HAP-1 (cell line): Measurements from ENCODE around the gene CYFIP2.
"Not testable (repeated sequence)": the region's sequence is repeated elsewhere in the genome, so short reads cannot be mapped to it uniquely, and the experiment has no call there.

Experiments used
- DNase-seq, 2 experiments: peaks; one replicate each; pipeline ENCODE4 v3.0.0-alpha.2; 2016 to 2020; ENCODE audit warnings: low spot score in 2 of 2
- H3K27me3 ChIP-seq: fragments of 250-450 bp; sonication (Bioruptor Pico); 2 replicates; pipeline ENCODE4 v1.5.1; 2020; ENCODE audit warnings: low read depth, mild to moderate bottlenecking, moderate library complexity
- H3K36me3 ChIP-seq: fragments of 250-450 bp; sonication (Bioruptor Pico); replicated peaks from 2 replicates; pipeline ENCODE4 v1.5.1; 2020; ENCODE audit warnings: mild to moderate bottlenecking
- H3K4me1 ChIP-seq: fragments of 250-450 bp; sonication (Bioruptor Pico); 2 replicates; pipeline ENCODE4 v1.5.1; 2020; ENCODE audit warnings: mild to moderate bottlenecking
- H3K4me3 ChIP-seq: fragments of 250-450 bp; sonication (Bioruptor Pico); 2 replicates; pipeline ENCODE4 v1.5.1; 2020; ENCODE audit warnings: mild to moderate bottlenecking, moderate library complexity
- H3K9me3 ChIP-seq: fragments of 250-450 bp; sonication (Bioruptor Pico); 2 replicates; pipeline ENCODE4 v1.5.1; 2020; ENCODE audit warnings: mild to moderate bottlenecking, moderate library complexity
- in situ Hi-C: fragments of 300-500 bp; cut with MboI; formaldehyde crosslinking; loops from 3 replicates; pipeline ENCODE4 v1.14.3; 2020; ENCODE audit warnings: low sequenced_read_pairs, inconsistent platforms, mixed read lengths

The CYFIP2 gene

DNA sequence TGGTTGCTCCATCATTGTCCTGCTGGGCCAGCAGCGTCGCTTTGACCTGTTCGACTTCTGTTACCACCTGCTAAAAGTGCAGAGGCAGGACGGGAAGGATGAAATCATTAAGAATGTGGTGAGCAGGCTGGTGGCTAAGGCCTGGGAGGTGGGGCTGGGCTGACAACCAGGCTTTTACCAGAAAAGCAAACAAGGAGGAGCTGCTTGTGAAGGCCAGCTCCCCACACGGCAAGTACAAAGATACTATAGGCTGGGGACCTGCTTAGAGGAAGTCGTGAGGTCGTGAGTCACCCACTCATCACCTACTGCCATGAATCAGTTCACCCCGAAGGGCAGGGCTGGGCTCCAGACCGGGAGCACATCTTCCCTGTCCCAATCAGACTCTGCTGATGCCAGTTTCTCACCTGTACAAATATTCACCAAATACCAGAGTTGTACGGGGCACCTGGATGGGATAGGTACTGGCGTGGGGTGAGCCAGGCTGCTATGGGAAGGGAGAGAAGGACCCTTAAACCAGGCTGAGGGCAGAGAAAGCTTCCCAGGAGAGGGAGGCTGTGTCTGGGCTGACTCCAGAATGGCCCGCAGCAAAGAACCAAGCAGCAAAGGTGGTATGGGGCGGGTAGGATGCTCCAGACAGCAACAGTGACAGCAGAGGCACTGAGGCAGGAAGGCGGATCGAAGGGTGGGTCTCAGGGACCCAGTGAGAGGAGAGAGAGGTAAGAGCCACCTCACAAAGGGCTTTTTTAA lies 124.8 kb downstream of the CYFIP2 start:
- in situ Hi-C loops: no loop called here
- no peaks in the 10 kb centered on the region for H3K9me3 ChIP-seq

DNA sequence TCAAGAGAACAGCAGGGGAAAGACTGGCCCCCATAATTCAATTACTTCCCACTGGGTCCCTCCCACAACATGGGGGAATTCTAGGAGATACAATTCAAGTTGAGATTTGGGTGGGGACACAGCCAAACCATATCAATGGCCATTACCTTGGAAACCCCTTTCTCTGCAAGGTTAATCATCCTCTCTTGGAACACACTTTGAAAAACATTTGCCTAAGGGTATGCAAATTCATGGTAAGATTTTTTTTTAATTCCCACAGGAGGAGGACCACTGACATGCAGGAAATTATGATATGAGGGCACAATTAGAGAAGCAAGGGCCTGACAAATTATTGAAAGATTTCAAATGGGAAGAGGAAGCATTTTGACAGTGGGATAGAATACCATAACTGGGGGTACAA lies 132.4 kb downstream of the CYFIP2 start:
- Histone ChIP-seq H3K4me1 (no peaks in the 10 kb centered on the region), H3K9me3 (no peaks in the 10 kb centered on the region), H3K4me3 (no peak overlapping the region), H3K27me3 (no peaks in the 10 kb centered on the region), H3K36me3 (no peaks in the 10 kb centered on the region)
- in situ Hi-C loops: no loop called here
- no peak for DNase-seq

More for the DNA sequence above, 124.8 kb downstream of the CYFIP2 start:
- H3K27me3 ChIP-seq: no peaks in the 10 kb centered on the region
- no peaks in the 10 kb centered on the region for H3K4me1 ChIP-seq
- DNase-seq: no peak
- no peak overlapping the region for H3K4me3 ChIP-seq
- no peaks in the 10 kb centered on the region for H3K36me3 ChIP-seq

DNA sequence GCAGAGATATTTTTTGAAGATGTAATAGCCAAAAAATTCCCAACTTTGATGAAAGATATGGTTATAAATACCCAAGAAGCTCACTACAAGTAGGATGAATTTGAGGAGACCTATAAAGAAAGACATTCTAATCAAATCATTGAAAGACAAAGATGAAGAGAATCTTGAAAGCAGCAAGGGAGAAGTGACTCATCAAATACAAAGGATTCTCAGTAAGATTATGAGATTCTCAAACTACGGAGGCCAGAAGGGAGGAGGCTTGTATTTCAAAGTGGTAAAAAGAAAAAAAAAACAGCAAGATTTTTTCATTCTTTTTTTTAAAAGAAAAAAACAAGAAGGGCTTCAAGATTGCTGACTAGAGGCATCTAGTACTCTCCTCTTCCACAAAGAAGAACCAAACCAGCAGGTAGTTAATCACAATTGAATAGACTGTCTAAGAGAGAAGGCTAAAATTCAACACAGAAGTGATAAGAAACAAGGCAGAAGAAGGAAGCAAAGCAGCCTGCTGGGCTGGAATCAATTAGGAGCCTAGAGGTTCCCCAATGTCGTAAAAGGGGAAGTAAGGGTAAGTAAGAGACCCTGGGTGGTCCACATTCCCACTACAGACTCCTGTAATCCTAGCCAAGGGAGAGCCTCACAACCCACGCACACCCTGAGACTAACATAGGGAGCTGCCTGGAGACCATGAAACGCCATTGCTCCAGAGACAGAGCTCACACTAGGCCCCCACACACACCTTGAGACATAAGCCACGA lies 135.0 kb downstream of the CYFIP2 start:
- in situ Hi-C loops: no loop called here

DNA sequence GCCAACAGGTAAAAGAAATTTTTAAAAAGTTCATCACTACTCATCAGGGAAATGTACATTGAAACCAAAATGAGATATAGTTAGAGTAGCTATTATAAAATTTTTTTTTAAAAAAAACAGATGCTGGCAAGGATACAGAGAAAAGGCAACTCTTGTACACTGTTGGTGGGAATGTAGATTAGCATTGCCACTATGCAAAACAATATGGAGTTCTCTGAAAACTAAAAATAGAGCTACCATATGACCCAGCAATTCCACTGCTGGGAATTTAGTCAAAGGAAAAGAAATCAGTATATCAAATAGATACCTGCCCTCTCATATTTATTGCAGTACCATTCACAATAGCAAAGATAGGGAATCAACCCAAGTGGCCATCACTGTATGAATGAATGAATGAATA lies 149.9 kb downstream of the CYFIP2 start:
- no peak for DNase-seq
- no peaks in the 10 kb centered on the region for H3K9me3 ChIP-seq
- no peaks in the 10 kb centered on the region for H3K36me3 ChIP-seq
- no peaks in the 10 kb centered on the region for H3K4me1 ChIP-seq
- in situ Hi-C loops: no loop called here
- H3K4me3 ChIP-seq: no peak overlapping the region
- no peaks in the 10 kb centered on the region for H3K27me3 ChIP-seq

More for the DNA sequence above, 135.0 kb downstream of the CYFIP2 start:
- Histone ChIP-seq H3K36me3 (no peaks in the 10 kb centered on the region), H3K9me3 (no peaks in the 10 kb centered on the region), H3K4me1 (no peaks in the 10 kb centered on the region), H3K27me3 (no peaks in the 10 kb centered on the region), H3K4me3 (no peak overlapping the region)
- DNase-seq: no peak

DNA sequence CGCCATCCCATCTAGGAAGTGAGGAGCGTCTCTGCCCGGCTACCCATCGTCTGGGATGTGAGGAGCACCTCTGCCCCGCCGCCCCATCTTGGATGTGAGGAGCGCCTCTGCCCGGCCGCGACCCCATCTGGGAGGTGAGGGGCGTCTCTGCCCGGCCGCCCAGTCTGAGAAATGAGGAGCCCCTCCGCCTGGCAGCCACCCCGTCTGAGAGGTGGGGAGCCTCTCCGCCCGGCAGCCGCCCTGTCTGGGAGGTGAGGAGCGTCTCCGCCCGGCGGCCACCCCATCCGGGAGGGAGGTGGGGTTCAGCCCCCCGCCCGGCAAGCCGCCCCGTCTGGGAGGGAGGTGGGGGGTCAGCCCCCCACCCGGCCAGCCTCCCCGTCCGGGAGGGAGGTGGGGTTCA lies 153.6 kb downstream of the CYFIP2 start:
- H3K36me3 ChIP-seq, DNase-seq, H3K4me1 ChIP-seq, in situ Hi-C loops, H3K9me3 ChIP-seq, H3K27me3 ChIP-seq, H3K4me3 ChIP-seq: not testable (repeated sequence)

DNA sequence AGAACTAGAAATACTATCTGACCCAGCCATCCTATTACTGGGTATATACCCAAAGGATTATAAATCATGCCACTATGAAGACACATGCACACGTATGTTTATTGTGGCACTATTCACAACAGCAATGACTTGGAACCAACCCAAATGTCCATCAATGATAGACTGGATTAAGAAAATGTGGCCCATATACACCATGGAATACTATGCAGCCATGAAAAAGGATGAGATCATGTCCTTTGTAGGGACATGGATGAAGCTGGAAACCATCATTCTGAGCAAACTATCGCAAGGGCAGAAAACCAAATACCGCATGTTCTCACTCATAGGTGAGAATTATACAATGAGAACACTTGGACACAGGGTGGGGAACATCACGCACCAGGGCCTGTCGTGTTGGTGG lies 164.0 kb downstream of the CYFIP2 start:
- in situ Hi-C loops, H3K27me3 ChIP-seq, H3K4me3 ChIP-seq, H3K9me3 ChIP-seq, H3K36me3 ChIP-seq, H3K4me1 ChIP-seq, DNase-seq: not testable (repeated sequence)

DNA sequence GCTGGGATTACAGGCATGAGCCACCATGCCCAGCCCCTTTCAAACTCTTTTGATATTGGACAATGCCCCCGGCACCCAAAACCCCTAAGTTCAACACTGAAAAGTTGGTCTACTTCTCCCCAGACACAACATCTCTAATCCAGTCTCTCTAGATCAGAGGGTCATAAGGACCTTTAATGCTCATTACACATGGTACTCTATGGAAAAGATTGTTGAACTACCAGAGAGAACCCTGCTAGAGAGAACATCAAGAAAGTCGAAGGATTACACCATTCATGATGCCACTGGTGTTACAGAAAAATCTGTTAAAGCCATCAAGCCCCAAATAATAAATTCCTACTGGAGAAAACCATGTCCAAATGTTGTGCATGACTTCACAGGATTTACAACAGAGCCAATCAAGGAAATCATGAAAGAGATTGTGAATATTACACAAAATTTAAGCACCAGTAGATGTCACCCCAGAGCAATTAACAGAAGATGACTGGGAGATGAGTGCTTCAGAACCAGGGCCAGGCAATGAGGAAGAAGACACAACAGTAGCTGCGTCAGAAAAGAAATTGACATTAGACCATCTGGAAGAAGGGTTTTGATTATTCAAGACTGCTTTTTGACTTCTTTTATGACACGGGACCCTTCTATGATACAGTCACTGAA lies 165.7 kb downstream of the CYFIP2 start:
- peak; percentile 24 to 50 for DNase-seq
- Histone ChIP-seq H3K27me3 (no peaks in the 10 kb centered on the region), H3K9me3 (peaks cover 2% of the 10 kb centered on the region; the same call in 1 of the 2 replicates), H3K4me3 (no peak overlapping the region), H3K4me1 (no peaks in the 10 kb centered on the region), H3K36me3 (no peaks in the 10 kb centered on the region)
- in situ Hi-C loops: no loop called here

DNA sequence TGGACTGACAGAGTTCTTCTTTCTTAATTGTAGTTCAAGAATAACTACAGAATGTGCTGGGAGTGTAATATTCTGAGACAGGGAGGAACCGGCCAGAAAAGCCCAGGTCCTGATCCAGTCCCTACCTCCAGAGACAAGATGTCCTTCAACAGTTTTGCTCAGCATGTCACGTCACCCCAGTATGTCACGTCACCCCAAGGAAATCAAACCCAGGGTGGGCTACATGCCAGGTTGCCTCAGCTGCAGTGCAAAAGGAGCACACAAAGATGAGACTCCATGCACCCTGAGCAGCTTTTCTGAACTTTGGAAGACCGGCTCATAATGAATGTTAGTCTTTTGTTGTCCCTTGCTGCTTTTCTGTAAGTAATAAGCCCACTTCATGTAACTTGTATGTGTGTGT lies 168.2 kb downstream of the CYFIP2 start:
- in situ Hi-C loops: no loop called here
- no peaks in the 10 kb centered on the region for H3K36me3 ChIP-seq
- no peak for DNase-seq

DNA sequence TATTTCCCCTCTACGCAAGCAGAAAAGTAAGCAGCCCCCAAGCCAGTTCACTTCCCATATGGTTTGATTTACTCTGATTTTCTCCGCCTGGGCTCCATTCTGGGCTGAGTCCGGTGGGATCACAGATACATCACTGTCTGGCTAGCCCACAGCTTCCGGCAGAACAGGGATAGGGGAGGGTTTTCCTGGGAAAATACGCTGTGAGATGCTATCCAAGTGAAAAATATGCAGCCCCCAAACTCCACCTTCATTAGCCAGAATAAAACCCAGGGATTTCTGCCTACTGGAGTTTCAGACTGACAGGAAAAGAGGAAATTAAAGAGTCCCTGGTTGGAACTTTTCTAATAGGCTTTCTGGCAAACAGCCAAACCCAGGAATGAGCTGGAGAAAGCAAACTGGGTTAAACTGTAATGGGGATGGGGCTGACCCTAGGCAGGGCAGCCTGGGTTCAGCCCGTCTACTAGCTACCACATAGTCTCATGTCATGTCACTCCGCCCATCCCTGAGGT lies 177.2 kb downstream of the CYFIP2 start:
- DNase-seq: no peak

More for the DNA sequence above, 168.2 kb downstream of the CYFIP2 start:
- Histone ChIP-seq H3K27me3 (no peaks in the 10 kb centered on the region), H3K4me3 (no peak overlapping the region), H3K9me3 (peaks cover 2% of the 10 kb centered on the region; the same call in 1 of the 2 replicates), H3K4me1 (no peaks in the 10 kb centered on the region)

DNA sequence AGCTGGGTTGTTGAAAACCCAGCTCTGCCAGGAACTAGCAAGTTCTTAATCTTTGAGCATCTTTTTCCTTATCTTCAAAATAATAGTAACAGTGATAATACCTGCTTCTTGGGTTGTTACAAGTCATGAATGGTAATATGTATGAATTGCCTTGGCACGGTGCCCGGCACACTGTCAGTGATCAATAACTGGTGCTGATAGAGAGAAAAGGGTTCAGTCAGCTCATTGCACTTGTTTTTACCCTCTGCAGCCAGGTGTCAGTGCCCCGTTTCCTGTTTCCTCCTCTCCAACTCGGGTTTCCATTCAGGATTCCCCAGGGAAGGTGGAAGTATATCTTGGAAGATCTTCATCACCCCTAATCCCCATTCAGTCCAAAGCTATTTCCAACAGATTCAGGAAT lies 178.3 kb downstream of the CYFIP2 start:
- no peak overlapping the region for H3K4me3 ChIP-seq
- H3K4me1 ChIP-seq: peaks cover 8% of the 10 kb centered on the region
- no peaks in the 10 kb centered on the region for H3K36me3 ChIP-seq
- in situ Hi-C loops: no loop called here
- no peaks in the 10 kb centered on the region for H3K27me3 ChIP-seq
- DNase-seq: no peak
- no peaks in the 10 kb centered on the region for H3K9me3 ChIP-seq

More for the DNA sequence above, 177.2 kb downstream of the CYFIP2 start:
- H3K4me3 ChIP-seq: no peak overlapping the region
- H3K27me3 ChIP-seq: no peaks in the 10 kb centered on the region
- no peaks in the 10 kb centered on the region for H3K9me3 ChIP-seq
- H3K36me3 ChIP-seq: no peaks in the 10 kb centered on the region
- H3K4me1 ChIP-seq: no peaks in the 10 kb centered on the region
- in situ Hi-C loops: no loop called here
